NB4 (cell line): ENCODE data around the gene NDUFA1.
"Not testable (repeated sequence)": the region's sequence is repeated elsewhere in the genome, so short reads cannot be mapped to it uniquely, and the experiment has no call there.

Source experiments
- POLR2A ChIP-seq: IDR thresholded peaks from 2 replicates; pipeline ENCODE4 v1.6.1; 2011; ENCODE audit warnings: mild to moderate bottlenecking; ENCODE audit not compliant: insufficient read length; ENCODE audit errors: extremely low read depth
- TF ChIP-seq, protein P1 (sequence below): IDR thresholded peaks from one replicate; pipeline ENCODE4 v1.5.1; 2012; ENCODE audit warnings: low read depth, low read length

DNA sequence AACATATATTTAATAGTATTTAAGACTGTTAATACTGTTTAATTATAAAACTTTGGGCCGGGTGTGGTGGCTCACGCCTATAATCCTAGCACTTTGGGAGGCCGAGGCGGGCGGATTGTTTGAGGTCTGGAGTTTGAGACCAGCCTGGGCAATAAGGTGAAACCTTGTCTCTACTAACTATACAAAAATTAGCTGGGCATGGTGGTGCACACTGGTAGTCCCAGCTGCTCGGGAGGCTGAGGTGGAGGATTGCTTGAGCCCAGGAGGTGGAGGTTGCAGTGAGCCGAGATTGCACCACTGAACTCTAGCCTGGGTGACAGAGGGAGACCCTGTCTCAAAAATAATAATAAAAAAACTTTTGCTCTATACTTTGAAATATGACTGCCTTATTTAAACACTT, 50.8 kb downstream of the NDUFA1 start:
- TF ChIP-seq, protein P1, sequence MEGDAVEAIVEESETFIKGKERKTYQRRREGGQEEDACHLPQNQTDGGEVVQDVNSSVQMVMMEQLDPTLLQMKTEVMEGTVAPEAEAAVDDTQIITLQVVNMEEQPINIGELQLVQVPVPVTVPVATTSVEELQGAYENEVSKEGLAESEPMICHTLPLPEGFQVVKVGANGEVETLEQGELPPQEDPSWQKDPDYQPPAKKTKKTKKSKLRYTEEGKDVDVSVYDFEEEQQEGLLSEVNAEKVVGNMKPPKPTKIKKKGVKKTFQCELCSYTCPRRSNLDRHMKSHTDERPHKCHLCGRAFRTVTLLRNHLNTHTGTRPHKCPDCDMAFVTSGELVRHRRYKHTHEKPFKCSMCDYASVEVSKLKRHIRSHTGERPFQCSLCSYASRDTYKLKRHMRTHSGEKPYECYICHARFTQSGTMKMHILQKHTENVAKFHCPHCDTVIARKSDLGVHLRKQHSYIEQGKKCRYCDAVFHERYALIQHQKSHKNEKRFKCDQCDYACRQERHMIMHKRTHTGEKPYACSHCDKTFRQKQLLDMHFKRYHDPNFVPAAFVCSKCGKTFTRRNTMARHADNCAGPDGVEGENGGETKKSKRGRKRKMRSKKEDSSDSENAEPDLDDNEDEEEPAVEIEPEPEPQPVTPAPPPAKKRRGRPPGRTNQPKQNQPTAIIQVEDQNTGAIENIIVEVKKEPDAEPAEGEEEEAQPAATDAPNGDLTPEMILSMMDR = not testable (repeated sequence)
- not testable (repeated sequence) for TF ChIP-seq POLR2A
